GM12878 (cell line): ENCODE results near the gene TBC1D24. TPM values are rescaled to one million over a fixed set of nuclear protein-coding genes. Genes with fewer than 3 reads are reported as not detected.

Experiments used
- ATAC-seq: fragments of 200-7000 bp; cut with Tn5 transposase; 3 replicates; pipeline ENCODE4 v1.9.1; 2020; ENCODE audit warnings: mild to moderate bottlenecking, moderate library complexity
- BruUV-seq: library from RNA; stranded (reverse); fragments of 400-500 nt; replicated peaks from 2 replicates; lab custom pipeline; 2021; lab: Mats Ljungman, UMichigan
- CTCF ChIA-PET: fragments of 300-600 bp; sonication (Branson Sonifier 250); formaldehyde crosslinking; extraction: SDS; loops from one replicate; lab custom pipeline; 2021; ENCODE audit warnings: inconsistent platforms; lab: Yijun Ruan, JAX
- POLR2A ChIA-PET: fragments of 350-600 bp; formaldehyde crosslinking; extraction: SDS; loops from one replicate; lab custom pipeline; 2021; ENCODE audit warnings: inconsistent platforms; lab: Charles Lee
- RAD21 ChIA-PET: fragments of 300-600 bp; sonication (Branson Sonifier 250); formaldehyde crosslinking; loops from one replicate; lab custom pipeline; 2023; ENCODE audit warnings: antibody characterized with exemption; ENCODE audit not compliant: unreplicated experiment; lab: Charles Lee
- SMC1A ChIA-PET: fragments of 300-600 bp; sonication (Branson Sonifier 250); formaldehyde crosslinking; loops from one replicate; lab custom pipeline; 2023; ENCODE audit not compliant: unreplicated experiment, uncharacterized antibody; lab: Charles Lee
- DNase-seq: peaks from one replicate; pipeline ENCODE4 v3.0.0-alpha.2; 2011; ENCODE audit warnings: low read depth, low spot score
- FAIRE-seq: peaks from 3 replicates; lab custom pipeline; 2011; peaks lifted over from hg19 to GRCh38; lab: Jason Lieb, UNC
- H2AFZ ChIP-seq: 2 replicates; pipeline ENCODE4 v1.6.0; 2011; ENCODE audit warnings: low read depth, low read length, control low read depth; ENCODE audit not compliant: control insufficient read depth
- H3K27ac ChIP-seq: 2 replicates; pipeline ENCODE4 v1.5.1; 2011; ENCODE audit warnings: control low read depth; ENCODE audit not compliant: control insufficient read depth, insufficient read depth
- H3K27me3 ChIP-seq, 2 experiments: replicated peaks in 1 of 2; 2 replicates each; pipeline versions ENCODE4 v1.6.0 to v1.6.1; 2011; ENCODE audit warnings: low read length in 1 of 2; ENCODE audit not compliant: control insufficient read depth in 2 of 2, insufficient read depth in 2 of 2
- H3K36me3 ChIP-seq, 2 experiments: 2 replicates each; pipeline ENCODE4 v1.5.1; 2011; ENCODE audit warnings: low read length in 1 of 2; ENCODE audit not compliant: control insufficient read depth in 2 of 2, insufficient read depth in 2 of 2
- H3K4me1 ChIP-seq: 2 replicates; pipeline ENCODE4 v1.6.1; 2011; ENCODE audit warnings: mild to moderate bottlenecking, low read length, moderate library complexity, mixed read lengths; ENCODE audit not compliant: control insufficient read depth, insufficient read depth
- H3K4me2 ChIP-seq: 2 replicates; pipeline ENCODE4 v1.6.0; 2011; ENCODE audit warnings: control low read depth; ENCODE audit not compliant: control insufficient read depth, insufficient read depth
- H3K4me3 ChIP-seq: fragments of 200-600 bp; sonication (generic); 2 replicates; pipeline ENCODE4 v1.5.1; 2016
- H3K79me2 ChIP-seq: 2 replicates; pipeline ENCODE4 v1.6.0; 2011; ENCODE audit warnings: low read length; ENCODE audit not compliant: control insufficient read depth, insufficient read depth
- H3K9ac ChIP-seq: 2 replicates; pipeline ENCODE4 v1.8.0; 2011; ENCODE audit warnings: low read length, control low read depth, mixed read lengths; ENCODE audit not compliant: control insufficient read depth, insufficient read depth
- H3K9me3 ChIP-seq: replicated peaks from 3 replicates; pipeline ENCODE4 v1.5.1; 2011; ENCODE audit warnings: mild to moderate bottlenecking, low read length; ENCODE audit not compliant: control insufficient read depth, insufficient read depth
- H4K20me1 ChIP-seq: 2 replicates; pipeline ENCODE4 v1.6.0; 2011; ENCODE audit not compliant: control insufficient read depth, insufficient read depth
- BACH1 ChIP-seq: fragments of 450-650 bp; IDR thresholded peaks from 2 replicates; pipeline ENCODE4 v1.6.1; 2017; ENCODE audit warnings: mild to moderate bottlenecking, borderline replicate concordance
- EED ChIP-seq: sonication (generic); IDR thresholded peaks from 2 replicates; pipeline ENCODE4 v1.6.1; 2016; ENCODE audit warnings: antibody characterized with exemption, low read depth
- EP300 ChIP-seq, 2 experiments: fragments of 150-350 bp in 1 of 2; IDR thresholded peaks; 2 replicates each; pipeline ENCODE4 v1.6.1; 2011 to 2012; ENCODE audit warnings: low read depth in 2 of 2, low read length in 2 of 2, borderline replicate concordance in 1 of 2, improper control_type of control experiment in 1 of 2, inconsistent platforms in 1 of 2; ENCODE audit not compliant: control insufficient read depth in 1 of 2
- ETV6 ChIP-seq, 2 experiments: fragments of 450-650 bp in 1 of 2; IDR thresholded peaks in 1 of 2; conservative IDR thresholded peaks in 1 of 2; 2 replicates each; pipeline ENCODE4 v1.6.1; 2014; ENCODE audit warnings: antibody characterized with exemption in 1 of 2, borderline replicate concordance in 1 of 2, low read depth in 1 of 2, mild to moderate bottlenecking in 1 of 2, moderate library complexity in 1 of 2
- IKZF1 ChIP-seq: fragments of 450-650 bp; conservative IDR thresholded peaks from 2 replicates; pipeline ENCODE4 v1.6.1; 2017; ENCODE audit warnings: antibody characterized with exemption, mild to moderate bottlenecking
- KDM1A ChIP-seq: fragments of 200-600 bp; sonication (generic); IDR thresholded peaks from 2 replicates; pipeline ENCODE4 v1.6.1; 2016; ENCODE audit warnings: borderline replicate concordance
- MEF2B ChIP-seq: fragments of 450-650 bp; IDR thresholded peaks from 2 replicates; pipeline ENCODE4 v1.6.1; 2018; ENCODE audit warnings: mild to moderate bottlenecking, moderate library complexity; ENCODE audit not compliant: partially characterized antibody, poor library complexity, severe bottlenecking
- NFIC ChIP-seq: IDR thresholded peaks from 2 replicates; pipeline ENCODE4 v1.6.1; 2012; ENCODE audit warnings: low read depth, mild to moderate bottlenecking, inconsistent platforms, low read length, moderate library complexity
- NFXL1 ChIP-seq: fragments of 450-650 bp; IDR thresholded peaks from 2 replicates; pipeline ENCODE4 v1.6.1; 2017; ENCODE audit warnings: antibody characterized with exemption, mild to moderate bottlenecking, borderline replicate concordance
- NFYB ChIP-seq: IDR thresholded peaks from 2 replicates; pipeline ENCODE4 v1.6.1; 2011; ENCODE audit warnings: low read depth, mild to moderate bottlenecking, low read length, improper control_type of control experiment, moderate library complexity; ENCODE audit not compliant: insufficient read depth
- NRF1 ChIP-seq: conservative IDR thresholded peaks from 2 replicates; pipeline ENCODE4 v1.6.1; 2011; ENCODE audit warnings: mild to moderate bottlenecking, low read depth, low read length, improper control_type of control experiment
- POLR2A ChIP-seq: IDR thresholded peaks from 2 replicates; pipeline ENCODE4 v1.6.1; 2011; ENCODE audit warnings: low read depth, mild to moderate bottlenecking, low read length
- SMAD1 ChIP-seq: fragments of 450-650 bp; IDR thresholded peaks from 2 replicates; pipeline ENCODE4 v1.6.1; 2018; ENCODE audit warnings: mild to moderate bottlenecking, low read depth; ENCODE audit not compliant: partially characterized antibody
- SRF ChIP-seq, 2 experiments: IDR thresholded peaks; 2 replicates each; pipeline ENCODE4 v1.6.1; 2011; ENCODE audit warnings: low read depth in 2 of 2, low read length in 2 of 2, mild to moderate bottlenecking in 1 of 2, moderate library complexity in 1 of 2
- STAT1 ChIP-seq: fragments of 450-650 bp; conservative IDR thresholded peaks from 2 replicates; pipeline ENCODE4 v1.6.1; 2014; ENCODE audit warnings: antibody characterized with exemption, mild to moderate bottlenecking
- ZNF384 ChIP-seq: IDR thresholded peaks from 2 replicates; pipeline ENCODE4 v1.6.1; 2012; ENCODE audit warnings: low read depth, mild to moderate bottlenecking, low read length, improper control_type of control experiment, borderline replicate concordance
- WGBS: methylation state at CpG from one replicate; pipeline ENCODE4 v1.1.6; 2016; ENCODE audit warnings: low lambda C conversion rate; ENCODE audit not compliant: insufficient replicate concordance, insufficient coverage; ENCODE audit errors: missing lambda C conversion rate; 5-methylcytosine and 5-hydroxymethylcytosine counted together
- in situ Hi-C: fragments of 300-500 bp; cut with MboI; formaldehyde crosslinking; loops from 9 replicates; pipeline ENCODE4 v1.14.3; 2018; ENCODE audit warnings: mixed read lengths
- intact Hi-C: fragments of 100-400 bp; cut with micrococcal nuclease; formaldehyde crosslinking; loops from one replicate; pipeline ENCODE4 v1.14.2; 2022; ENCODE audit not compliant: unreplicated experiment
- polyA plus RNA-seq, 11 experiments: library from polyadenylated mRNA; depleted of rRNA in 4 of 11; unstranded in 6 of 11; stranded (reverse) in 5 of 11; fragments of >200 nt; fragmentation: Nextera tagmentation in 4 of 11; fragmentation: Illumina TruSeq in 1 of 11; extraction: Ambion mirVana in 4 of 11; extraction: Trizol in 1 of 11; gene quantifications; 1 replicate in 1 of 11; 2 replicates in 10 of 11; pipeline versions ENCODE4 v1.2.1 to v1.2.3, GENCODE V29; 2011 to 2016; ENCODE audit warnings: inconsistent platforms in 2 of 11, missing spikeins in 2 of 11, low read depth in 1 of 11
- total RNA-seq, 4 experiments: library from RNA; depleted of rRNA in 3 of 4; stranded (reverse); fragments of >200 nt in 3 of 4; fragmentation: Illumina TruSeq in 1 of 4; extraction: Trizol in 1 of 4; gene quantifications; 2 replicates each; pipeline versions ENCODE4 v1.2.1 to v1.2.3, GENCODE V29; 2013 to 2021
- TF ChIP-seq, protein P1 (sequence below): fragments of 450-650 bp; IDR thresholded peaks from 2 replicates; pipeline ENCODE4 v1.6.1; 2014; ENCODE audit warnings: mild to moderate bottlenecking
- TF ChIP-seq, protein P2 (sequence below): fragments of 450-650 bp; IDR thresholded peaks from 2 replicates; pipeline ENCODE4 v1.6.1; 2017; ENCODE audit warnings: low read depth, mild to moderate bottlenecking, moderate library complexity
- TF ChIP-seq, protein P3 (sequence below): IDR thresholded peaks from 2 replicates; pipeline ENCODE4 v1.6.1; 2011; ENCODE audit warnings: borderline replicate concordance, low read depth, mild to moderate bottlenecking, moderate library complexity, mixed read lengths, low read length; ENCODE audit not compliant: insufficient read depth; ENCODE audit errors: extremely low read length

The TBC1D24 gene
- total and polyA plus RNA-seq, 10 of the 15 experiments (the other 5 are each of a cell fraction or from before 2014, with no cell fraction given) = 1.1 to 9.6 (median 4.5) TPM

DNA sequence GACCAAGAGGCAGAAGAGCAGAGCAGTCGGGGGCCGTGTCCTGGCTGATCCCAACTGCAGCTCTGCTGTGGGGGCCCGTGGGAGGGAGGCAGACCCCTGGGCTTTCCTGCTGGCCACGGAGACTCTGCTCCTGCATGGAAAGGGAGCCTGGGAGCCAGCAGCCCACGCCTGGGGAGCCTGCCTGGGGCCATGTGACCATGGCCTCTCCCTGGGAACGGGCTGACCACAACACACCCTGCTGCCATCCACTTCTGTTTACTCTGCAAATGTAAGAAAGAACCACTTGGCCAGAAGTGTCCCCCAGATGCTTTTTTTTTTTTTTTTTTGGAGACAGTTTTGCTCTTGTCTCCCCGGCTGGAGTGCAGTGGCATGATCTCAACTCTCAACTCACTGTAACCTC lies 17.0 kb upstream of the TBC1D24 start:
- no peak overlapping the region for H3K4me2 ChIP-seq
- H3K36me3 ChIP-seq = peaks cover 8 to 33% of the 10 kb centered on the region in 2 experiments; a peak in 3 of 4 replicates
- peaks cover 6% of the 10 kb centered on the region for H3K79me2 ChIP-seq
- no peaks in the 10 kb centered on the region for H3K27me3 ChIP-seq
- SMC1A ChIA-PET = no interaction called here
- FAIRE-seq = no peak
- RAD21 ChIA-PET = no interaction called here
- H3K4me3 ChIP-seq = no peak overlapping the region
- whole genome bisulfite sequencing = 80% methylated on average over 7 of the region's 7 CpGs
- CTCF ChIA-PET = no interaction called here
- no peak overlapping the region for H2AFZ ChIP-seq
- intact Hi-C loops = no loop called here
- H3K27ac ChIP-seq = no peak overlapping the region
- ATAC-seq = no peak
- BruUV-seq = no TSS peak
- in situ Hi-C loops = no loop called here
- TF ChIP-seq POLR2A (no peak; the same call in 1 of the 2 replicates), NRF1 (no peak), ZNF384 (no peak), SMAD1 (no peak), IKZF1 (no peak), SRF (IDR thresholded peaks at IDR 0.05; ENCODE audit: low read depth in 2 of 2, low read length in 2 of 2) (no peak), BACH1 (no peak), ETV6 (conservative IDR thresholded peaks at IDR 0.05 in 1 of 2, IDR thresholded peaks at IDR 0.05 in 1 of 2; ENCODE audit: borderline replicate concordance in 1 of 2, low read depth in 1 of 2) (no peak), STAT1 (no peak), NFIC (no peak), NFXL1 (no peak), MEF2B (no peak), KDM1A (no peak), NFYB (no peak), EP300 (IDR thresholded peaks at IDR 0.05; ENCODE audit: borderline replicate concordance in 1 of 2, control insufficient read depth in 1 of 2, low read depth in 2 of 2, low read length in 2 of 2) (no peak), EED (no peak)
- TF ChIP-seq, protein P1, sequence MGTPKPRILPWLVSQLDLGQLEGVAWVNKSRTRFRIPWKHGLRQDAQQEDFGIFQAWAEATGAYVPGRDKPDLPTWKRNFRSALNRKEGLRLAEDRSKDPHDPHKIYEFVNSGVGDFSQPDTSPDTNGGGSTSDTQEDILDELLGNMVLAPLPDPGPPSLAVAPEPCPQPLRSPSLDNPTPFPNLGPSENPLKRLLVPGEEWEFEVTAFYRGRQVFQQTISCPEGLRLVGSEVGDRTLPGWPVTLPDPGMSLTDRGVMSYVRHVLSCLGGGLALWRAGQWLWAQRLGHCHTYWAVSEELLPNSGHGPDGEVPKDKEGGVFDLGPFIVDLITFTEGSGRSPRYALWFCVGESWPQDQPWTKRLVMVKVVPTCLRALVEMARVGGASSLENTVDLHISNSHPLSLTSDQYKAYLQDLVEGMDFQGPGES = no peak
- TF ChIP-seq, protein P2, sequence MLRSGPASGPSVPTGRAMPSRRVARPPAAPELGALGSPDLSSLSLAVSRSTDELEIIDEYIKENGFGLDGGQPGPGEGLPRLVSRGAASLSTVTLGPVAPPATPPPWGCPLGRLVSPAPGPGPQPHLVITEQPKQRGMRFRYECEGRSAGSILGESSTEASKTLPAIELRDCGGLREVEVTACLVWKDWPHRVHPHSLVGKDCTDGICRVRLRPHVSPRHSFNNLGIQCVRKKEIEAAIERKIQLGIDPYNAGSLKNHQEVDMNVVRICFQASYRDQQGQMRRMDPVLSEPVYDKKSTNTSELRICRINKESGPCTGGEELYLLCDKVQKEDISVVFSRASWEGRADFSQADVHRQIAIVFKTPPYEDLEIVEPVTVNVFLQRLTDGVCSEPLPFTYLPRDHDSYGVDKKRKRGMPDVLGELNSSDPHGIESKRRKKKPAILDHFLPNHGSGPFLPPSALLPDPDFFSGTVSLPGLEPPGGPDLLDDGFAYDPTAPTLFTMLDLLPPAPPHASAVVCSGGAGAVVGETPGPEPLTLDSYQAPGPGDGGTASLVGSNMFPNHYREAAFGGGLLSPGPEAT = no peak
- TF ChIP-seq, protein P3, sequence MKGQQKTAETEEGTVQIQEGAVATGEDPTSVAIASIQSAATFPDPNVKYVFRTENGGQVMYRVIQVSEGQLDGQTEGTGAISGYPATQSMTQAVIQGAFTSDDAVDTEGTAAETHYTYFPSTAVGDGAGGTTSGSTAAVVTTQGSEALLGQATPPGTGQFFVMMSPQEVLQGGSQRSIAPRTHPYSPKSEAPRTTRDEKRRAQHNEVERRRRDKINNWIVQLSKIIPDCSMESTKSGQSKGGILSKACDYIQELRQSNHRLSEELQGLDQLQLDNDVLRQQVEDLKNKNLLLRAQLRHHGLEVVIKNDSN = no peak
- TF ChIP-seq, all 136 proteins: peak for 0
- peaks cover 8% of the 10 kb centered on the region; the same call in 1 of the 2 replicates for H3K4me1 ChIP-seq
- H4K20me1 ChIP-seq = no peaks in the 10 kb centered on the region
- no peak overlapping the region for H3K9ac ChIP-seq
- H3K9me3 ChIP-seq = no peaks in the 10 kb centered on the region
- POLR2A ChIA-PET = interaction anchor here (0.7 kb wide), 1 partner anchor 17 kb away, joined by 13 read pairs; the partner anchor contains the start of gene TBC1D24
- DNase-seq = no peak
